COLO668 (cell line): ENCODE data around the gene NUDT17.

ENCODE experiments used
- DNase-seq: peaks from one replicate; lab custom pipeline; 2025; ENCODE audit not compliant: unreplicated experiment; lab: John Stamatoyannopoulos, UW

NUDT17 gene

GRCh38 chr1:145887631-145888030, 42.2 kb downstream of the NUDT17 start:
- peak; percentile 48 for DNase-seq

GRCh38 chr1:145889722-145890121, 44.3 kb downstream of the NUDT17 start:
- peak; percentile 52 for DNase-seq

- peak; percentile 41 for DNase-seq
These were observed 45.7 kb downstream of the NUDT17 start for GRCh38 chr1:145891143-145891542.

- peak; percentile 97 for DNase-seq
These were observed 46.4 kb downstream of the NUDT17 start for GRCh38 chr1:145891587-145892485.

GRCh38 chr1:145892486-145893087, 47.2 kb downstream of the NUDT17 start:
- DNase-seq, result no peak

GRCh38 chr1:145893306-145894055, 48.1 kb downstream of the NUDT17 start:
- DNase-seq, result no peak

- DNase-seq, result no peak
These were observed 50.0 kb downstream of the NUDT17 start for GRCh38 chr1:145895471-145895870.

GRCh38 chr1:145897969-145898368, 52.5 kb downstream of the NUDT17 start:
- no peak for DNase-seq
